Natural killer cell (primary cell): ENCODE results near the gene TBC1D23. TPM values are rescaled to one million over a fixed set of nuclear protein-coding genes. Genes with fewer than 3 reads are reported as not detected.
A peak's percentile ranks its signal among the peaks of the same experiment; 100 is the strongest.

Source experiments
- ATAC-seq, 3 donors: fragments of 150-1000 bp in 2 of 3; fragments of 200-7000 bp in 1 of 3; cut with Tn5 transposase; 1 replicate in 1 of 3; 2 replicates in 2 of 3; pipeline ENCODE4 v1.10.0; 2021; ENCODE audit warnings: mild to moderate bottlenecking in 2 of 3, moderate library complexity in 2 of 3
- DNase-seq, 2 donors: peaks; one replicate each; pipeline versions ENCODE4 v3.0.0 to v3.0.0-alpha.2; 2013 to 2021; ENCODE audit warnings: mixed read lengths in 1 of 2
- H3K27ac ChIP-seq: one replicate; pipeline ENCODE4 v1.5.1; 2013; ENCODE audit warnings: mild to moderate bottlenecking, low read length
- H3K27me3 ChIP-seq: one replicate; pipeline ENCODE4 v1.6.1; 2013; ENCODE audit warnings: low read length; ENCODE audit not compliant: control insufficient read depth, insufficient read depth
- H3K36me3 ChIP-seq: one replicate; pipeline ENCODE4 v1.6.1; 2013; ENCODE audit warnings: low read length; ENCODE audit not compliant: control insufficient read depth, insufficient read depth
- H3K4me1 ChIP-seq: one replicate; pipeline ENCODE4 v1.6.1; 2013; ENCODE audit warnings: low read length; ENCODE audit not compliant: control insufficient read depth, insufficient read depth
- H3K4me3 ChIP-seq: one replicate; pipeline ENCODE4 v1.5.1; 2013; ENCODE audit warnings: low read length
- H3K9me3 ChIP-seq: one replicate; pipeline ENCODE4 v1.6.1; 2013; ENCODE audit warnings: low read length; ENCODE audit not compliant: control insufficient read depth, insufficient read depth
- H3K27ac Mint-ChIP-seq, 2 donors: one replicate each; pipeline ENCODE4 v1.8.0; 2022; ENCODE audit warnings: mild to moderate bottlenecking in 2 of 2, mixed read lengths in 2 of 2, moderate library complexity in 1 of 2
- H3K27me3 Mint-ChIP-seq, 2 donors: one replicate each; pipeline ENCODE4 v1.8.0; 2022; ENCODE audit warnings: low read depth in 2 of 2, mixed read lengths in 2 of 2
- H3K36me3 Mint-ChIP-seq: one replicate; pipeline ENCODE4 v1.8.0; 2022; ENCODE audit warnings: mixed read lengths
- H3K4me1 Mint-ChIP-seq, 2 donors: one replicate each; pipeline ENCODE4 v1.8.0; 2022; ENCODE audit warnings: mixed read lengths in 2 of 2
- H3K4me3 Mint-ChIP-seq: one replicate; pipeline ENCODE4 v1.8.0; 2022; ENCODE audit warnings: mild to moderate bottlenecking, moderate library complexity, mixed read lengths
- H3K9me3 Mint-ChIP-seq, 2 donors: one replicate each; pipeline ENCODE4 v1.8.0; 2022; ENCODE audit warnings: mixed read lengths in 2 of 2
- CTCF ChIP-seq: fragments of 200-600 bp; IDR thresholded peaks from one replicate; pipeline ENCODE4 v1.8.0; 2022; ENCODE audit warnings: antibody characterized with exemption
- WGBS: methylation state at CpG from one replicate; pipeline ENCODE4 v1.1.7; 2013; ENCODE audit warnings: missing lambda C conversion rate; ENCODE audit not compliant: insufficient coverage; 5-methylcytosine and 5-hydroxymethylcytosine counted together
- intact Hi-C: fragments of 100-400 bp; cut with micrococcal nuclease; formaldehyde crosslinking; loops from one replicate; pipeline ENCODE4 v1.14.2; 2022
- total RNA-seq, 4 donors: library from RNA; stranded (reverse); fragments of 120-200 nt in 1 of 4; gene quantifications; one replicate each; pipeline versions ENCODE4 v1.2.3 to v1.2.4, GENCODE V29; 2013 to 2022

TBC1D23 gene
- total RNA-seq, 3 donors from 2014 or later (not counting 1 experiment from before 2014, with no cell fraction given) = 38.8 to 50.3 (median 45.4) TPM

GRCh38 chr3:100352296-100353231 is 91.8 kb downstream of the TBC1D23 start:
- no peak for TF ChIP-seq CTCF
- no peak for DNase-seq
- Mint-ChIP-seq H3K4me3 (no peak overlapping the region), H3K4me1 (no peaks in the 10 kb centered on the region), H3K9me3 (no peaks in the 10 kb centered on the region), H3K27me3 (no peaks in the 10 kb centered on the region), H3K36me3 (peaks cover 16% of the 10 kb centered on the region), H3K27ac (no peak overlapping the region)
- intact Hi-C loops = no loop called here
- 95% methylated on average over 10 of the region's 10 CpGs for WGBS
- Histone ChIP-seq H3K4me3 (no peak overlapping the region), H3K27ac (no peak overlapping the region), H3K4me1 (no peaks in the 10 kb centered on the region), H3K36me3 (peaks cover 37% of the 10 kb centered on the region), H3K27me3 (no peaks in the 10 kb centered on the region), H3K9me3 (no peaks in the 10 kb centered on the region)
- no peak for ATAC-seq

GRCh38 chr3:100354850-100355249 is 94.1 kb downstream of the TBC1D23 start:
- Histone ChIP-seq H3K4me1 (no peaks in the 10 kb centered on the region), H3K4me3 (no peak overlapping the region), H3K27me3 (no peaks in the 10 kb centered on the region), H3K27ac (no peak overlapping the region), H3K9me3 (no peaks in the 10 kb centered on the region), H3K36me3 (peaks cover 29% of the 10 kb centered on the region)
- H3K36me3 Mint-ChIP-seq = peaks cover 12% of the 10 kb centered on the region
- H3K9me3 Mint-ChIP-seq = no peaks in the 10 kb centered on the region
- no peaks in the 10 kb centered on the region for H3K4me1 Mint-ChIP-seq
- no peak overlapping the region for H3K4me3 Mint-ChIP-seq
- no peaks in the 10 kb centered on the region for H3K27me3 Mint-ChIP-seq
- DNase-seq = no peak
- WGBS = 93% methylated on average over 2 of the region's 3 CpGs
- intact Hi-C loops = no loop called here
- H3K27ac Mint-ChIP-seq = no peak overlapping the region
- TF ChIP-seq CTCF = no peak
- ATAC-seq = no peak

GRCh38 chr3:100358413-100358812 is 97.6 kb downstream of the TBC1D23 start:
- intact Hi-C loops = no loop called here
- peaks cover 2 to 3% of the 10 kb centered on the region in 2 donors for H3K9me3 Mint-ChIP-seq
- no peak for DNase-seq
- Histone ChIP-seq H3K9me3 (peaks cover 3% of the 10 kb centered on the region), H3K36me3 (peaks cover 29% of the 10 kb centered on the region), H3K27me3 (no peaks in the 10 kb centered on the region), H3K4me1 (no peaks in the 10 kb centered on the region), H3K4me3 (no peak overlapping the region), H3K27ac (no peak overlapping the region)
- H3K27me3 Mint-ChIP-seq = no peaks in the 10 kb centered on the region
- H3K27ac Mint-ChIP-seq = peak overlapping the region in 1 of 2 donors; percentile 31
- no peaks in the 10 kb centered on the region for H3K4me1 Mint-ChIP-seq
- no peak for TF ChIP-seq CTCF
- ATAC-seq = no peak
- peaks cover 14% of the 10 kb centered on the region for H3K36me3 Mint-ChIP-seq
- no peak overlapping the region for H3K4me3 Mint-ChIP-seq
- 94% methylated on average over 2 of the region's 2 CpGs for WGBS
